Activated CD8-positive, alpha-beta memory T cell treated with anti-CD3 and anti-CD28 coated beads for 24 hours (primary cell): ENCODE results near the gene RGS4.
"Not testable (repeated sequence)": the region's sequence is repeated elsewhere in the genome, so short reads cannot be mapped to it uniquely, and the experiment has no call there.

Experiments
- DNase-seq: peaks from one replicate; pipeline ENCODE4 v3.0.0-alpha.2; 2020

The RGS4 gene

DNA sequence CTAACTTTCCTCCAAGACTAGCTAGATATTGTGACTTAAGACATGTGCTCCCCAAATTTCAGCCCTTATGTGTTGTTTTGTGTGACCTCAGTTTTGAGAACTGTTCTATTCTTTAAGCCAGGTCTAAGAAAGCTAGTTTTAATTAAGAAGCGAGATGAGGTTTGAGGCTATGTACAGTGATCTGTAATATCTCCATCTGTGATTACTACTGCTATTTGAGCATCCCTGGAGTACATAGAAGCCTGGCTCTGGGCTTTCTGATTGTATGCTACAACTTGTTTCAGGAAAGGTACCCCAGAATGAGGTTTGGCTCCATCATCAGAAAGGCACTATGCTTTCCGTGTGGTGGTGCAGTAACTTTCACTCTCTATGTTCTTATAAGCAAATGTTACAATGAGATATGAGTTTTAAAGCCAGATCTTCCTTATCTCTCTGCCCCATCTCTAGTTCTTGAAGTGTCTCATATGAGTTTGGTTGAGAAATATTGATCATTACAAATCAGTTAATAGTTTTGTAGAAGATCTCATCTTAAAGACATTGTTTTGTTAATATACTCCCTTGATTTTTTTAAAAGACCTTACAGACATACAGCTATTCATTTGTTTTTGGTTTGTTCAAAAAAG is 605 bp downstream of the RGS4 start:
- no peak for DNase-seq

DNA sequence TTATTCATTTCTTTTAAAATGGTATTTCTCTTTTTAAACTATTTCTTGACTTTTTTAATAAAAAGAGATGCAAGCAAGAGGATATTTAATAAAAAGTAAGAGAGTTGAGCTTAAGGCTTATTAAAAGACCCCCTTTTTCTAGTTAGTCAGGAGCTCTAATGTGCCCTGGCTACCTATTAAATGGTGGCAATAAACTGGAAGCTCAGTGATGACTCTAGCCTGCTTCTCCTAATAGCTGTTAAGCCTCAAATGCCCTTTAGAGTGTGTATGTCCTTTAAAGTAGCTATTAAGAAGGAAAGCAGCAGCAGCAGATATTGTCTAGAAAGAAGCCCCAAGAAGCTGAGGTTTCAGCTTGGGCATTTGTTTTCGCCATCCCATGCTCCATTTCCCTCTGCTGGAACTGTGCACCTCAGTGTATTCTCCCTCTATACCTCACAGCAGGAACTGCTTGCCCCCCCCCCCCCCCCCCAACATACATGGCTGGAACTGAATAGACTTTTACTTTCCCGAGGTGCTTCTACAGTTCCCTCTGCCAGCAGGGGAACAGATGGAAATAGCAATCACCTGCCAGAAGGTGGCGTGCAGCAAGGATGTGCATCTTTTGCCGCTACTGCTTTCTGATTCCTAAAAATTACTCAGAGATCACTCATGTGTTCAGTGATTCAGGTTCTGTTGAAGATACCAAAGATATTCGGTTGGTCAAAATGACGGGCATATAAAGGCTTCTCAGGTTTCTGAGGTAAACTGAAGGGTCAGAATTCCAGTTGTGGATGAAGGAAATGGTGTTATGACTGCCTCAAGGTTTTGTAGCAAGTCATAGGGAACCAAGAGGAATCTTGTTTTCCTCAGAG is 2.5 kb downstream of the RGS4 start:
- DNase-seq, result no peak

DNA sequence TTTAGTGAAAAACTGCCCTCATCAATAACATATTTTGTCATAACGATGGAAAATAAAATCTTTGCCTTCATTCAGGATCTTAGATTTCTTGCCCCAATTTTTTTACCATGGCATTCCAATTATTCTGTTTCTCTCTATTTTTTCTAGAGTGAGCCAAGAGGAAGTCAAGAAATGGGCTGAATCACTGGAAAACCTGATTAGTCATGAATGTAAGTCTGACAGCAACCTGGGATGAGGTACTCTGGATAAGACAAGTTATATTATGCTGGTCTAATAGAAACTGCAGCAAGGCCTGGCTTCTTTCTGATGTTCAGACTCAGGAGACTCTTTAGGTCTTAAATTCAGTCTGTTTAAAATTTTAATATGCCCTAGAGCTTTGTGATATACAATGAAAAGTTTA is 3.5 kb downstream of the RGS4 start:
- no peak for DNase-seq

DNA sequence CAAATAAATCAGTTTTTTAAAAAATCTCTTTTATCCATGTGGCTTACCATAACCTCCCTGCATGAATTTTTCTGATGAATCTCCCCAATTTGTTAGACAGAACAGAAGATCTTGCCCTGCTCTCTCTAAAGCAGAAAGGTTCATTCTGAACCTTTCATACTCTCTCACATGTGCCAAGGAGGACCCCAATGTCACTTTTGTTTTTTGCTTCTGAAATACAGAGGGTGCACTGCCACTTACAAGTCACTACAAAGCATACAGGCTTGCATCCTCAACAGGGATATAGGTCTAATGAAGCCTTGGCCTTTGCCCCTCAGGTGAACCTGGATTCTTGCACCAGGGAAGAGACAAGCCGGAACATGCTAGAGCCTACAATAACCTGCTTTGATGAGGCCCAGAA is 4.8 kb downstream of the RGS4 start:
- no peak for DNase-seq

DNA sequence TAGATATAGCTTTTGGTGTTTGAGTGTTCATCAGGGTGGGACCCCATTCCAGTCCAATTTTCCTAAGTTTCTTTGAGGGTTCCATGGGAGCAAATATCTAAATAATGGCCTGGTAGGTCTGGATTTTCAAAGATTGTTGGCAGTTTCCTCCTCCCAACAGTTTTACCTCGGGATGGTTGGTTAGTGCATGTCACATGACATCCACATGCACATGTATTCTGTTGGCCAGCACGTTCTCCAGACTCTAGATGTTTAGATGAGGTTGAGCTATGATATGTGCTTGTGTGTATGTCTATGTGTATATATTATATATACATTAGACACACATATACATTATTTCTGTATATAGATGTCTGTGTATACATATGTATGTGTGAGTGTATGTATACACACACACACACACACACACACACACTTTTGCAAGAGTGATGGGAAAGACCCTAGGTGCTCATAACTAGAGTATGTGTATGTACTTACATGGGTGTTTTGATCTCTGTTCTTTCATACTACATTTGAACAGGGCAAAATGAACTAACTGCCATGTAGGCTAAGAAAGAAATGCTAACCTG is 5.6 kb downstream of the RGS4 start:
- no peak for DNase-seq

DNA sequence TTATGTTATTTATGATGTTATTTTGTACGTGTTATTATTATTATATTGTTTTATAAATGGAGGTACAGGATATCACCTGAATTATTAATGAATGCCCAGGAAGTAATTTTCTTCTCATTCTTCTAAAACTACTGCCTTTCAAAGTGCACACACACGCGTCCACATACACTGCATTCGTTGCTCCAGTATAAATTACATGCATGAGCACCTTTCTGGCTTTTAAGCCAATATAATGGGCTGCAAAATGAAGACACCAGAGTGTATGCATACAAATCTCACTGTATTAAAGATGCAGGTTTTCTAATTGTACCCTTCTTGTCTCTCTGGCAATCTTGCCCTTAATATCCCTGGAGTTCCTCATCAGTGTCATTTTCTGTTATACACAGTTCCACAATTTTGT is 6.9 kb downstream of the RGS4 start:
- DNase-seq, result no peak

DNA sequence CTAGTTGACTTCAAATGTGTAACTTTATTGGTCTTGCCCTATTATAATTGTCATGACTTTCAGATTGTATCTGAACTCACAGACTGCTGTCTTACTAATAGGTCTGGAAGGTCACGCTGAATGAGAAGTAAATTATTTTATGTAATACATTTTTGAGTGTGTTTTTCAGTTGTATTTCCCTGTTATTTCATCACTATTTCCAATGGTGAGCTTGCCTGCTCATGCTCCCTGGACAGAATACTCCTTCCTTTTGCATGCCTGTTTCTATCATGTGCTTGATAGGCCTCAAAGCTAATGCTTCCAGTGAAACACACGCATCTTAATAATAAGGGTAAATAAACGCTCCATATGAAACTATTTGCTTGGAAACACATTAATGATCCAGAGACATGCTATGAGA is 7.3 kb downstream of the RGS4 start:
- no peak for DNase-seq

DNA sequence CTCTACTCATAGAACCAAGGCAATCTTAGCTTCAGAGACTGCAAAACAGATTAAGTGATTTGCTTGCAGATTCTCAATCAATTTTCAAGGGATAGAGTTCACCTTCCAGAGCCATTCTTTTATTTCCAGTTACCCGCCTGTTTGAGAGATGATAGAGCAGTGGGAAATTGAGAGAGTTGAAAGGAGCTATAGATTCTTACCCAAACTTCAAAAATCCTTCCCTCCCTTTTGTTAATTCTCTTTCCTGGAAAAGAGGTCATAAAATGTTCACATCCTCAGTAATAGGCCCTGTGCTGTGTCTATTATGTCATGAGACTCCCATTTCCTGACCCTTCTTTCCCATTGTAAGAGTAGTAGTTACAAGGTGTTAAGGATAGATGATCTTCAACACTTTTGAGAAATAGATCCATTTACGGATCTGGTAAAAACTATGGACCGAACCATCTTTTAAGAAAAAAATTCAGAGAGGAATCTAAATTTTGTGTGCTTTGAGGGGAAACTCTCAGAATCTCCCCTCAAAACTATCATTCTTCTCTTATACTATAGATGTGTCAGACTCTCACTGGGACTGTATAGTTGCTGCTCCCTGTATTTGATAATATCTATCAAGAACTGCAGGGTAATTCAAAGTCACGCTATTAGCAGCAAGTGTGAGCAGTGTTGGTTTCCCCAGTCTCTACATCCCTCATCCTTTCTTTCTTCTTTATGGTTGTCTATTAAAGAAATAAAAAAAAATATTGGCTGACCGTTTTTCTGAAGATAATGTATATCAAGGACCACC is 8.0 kb downstream of the RGS4 start:
- no peak for DNase-seq

DNA sequence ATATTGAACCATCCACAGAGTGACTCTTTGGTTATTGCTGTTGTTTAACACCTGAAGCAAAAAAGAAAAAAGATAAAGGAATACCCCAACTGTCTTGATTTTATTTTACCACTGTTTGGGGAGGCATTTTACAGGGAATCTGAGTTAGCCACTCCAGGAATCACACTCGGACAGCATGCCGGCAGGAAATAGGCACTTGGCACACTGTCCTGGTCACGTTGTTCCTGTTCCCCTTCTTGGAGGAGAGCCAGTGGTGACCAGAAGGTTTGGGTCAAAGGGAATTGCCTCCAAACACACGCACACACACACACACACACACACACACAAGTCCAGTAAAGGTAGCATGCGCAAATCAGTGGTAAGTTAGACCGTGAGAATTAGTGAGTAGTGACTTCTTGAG is 13.8 kb downstream of the RGS4 start:
- no peak for DNase-seq

DNA sequence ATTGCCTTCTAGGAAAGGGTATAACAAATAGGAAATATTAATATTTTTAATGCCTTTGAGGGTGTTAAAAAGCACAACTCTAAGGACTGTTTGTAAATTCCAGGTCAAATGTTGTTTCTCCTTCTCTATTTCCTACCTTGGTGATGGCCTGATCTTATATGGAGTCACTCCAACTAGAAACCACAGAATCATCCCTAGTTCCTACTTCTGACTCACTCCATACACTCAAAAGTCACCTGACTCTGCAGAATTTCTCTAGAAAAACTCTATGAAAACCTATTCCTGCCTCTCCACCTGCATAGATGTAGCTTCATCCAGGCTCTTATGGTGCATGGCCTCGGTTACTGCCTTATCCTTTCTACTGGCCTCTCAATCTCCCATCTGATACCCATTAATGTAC is 14.5 kb downstream of the RGS4 start:
- no peak for DNase-seq

DNA sequence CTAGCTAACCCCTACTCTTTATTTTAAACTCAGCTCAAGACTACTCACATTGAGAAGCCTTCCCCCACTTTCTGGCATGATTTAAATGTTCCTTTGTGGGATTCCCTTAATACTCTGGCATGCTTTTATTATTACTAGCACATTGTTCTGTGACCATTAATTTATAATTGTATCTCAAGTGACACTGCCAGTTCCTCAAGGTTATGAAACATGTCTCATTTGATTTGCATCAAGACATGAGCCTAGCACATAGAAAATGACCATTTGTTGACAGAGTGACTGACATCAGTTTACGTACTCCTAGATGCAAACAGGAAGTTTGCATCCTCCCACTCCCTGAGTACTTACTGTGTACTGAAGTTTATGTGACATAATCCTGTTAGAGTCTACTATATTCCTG is 15.2 kb downstream of the RGS4 start:
- no peak for DNase-seq

DNA sequence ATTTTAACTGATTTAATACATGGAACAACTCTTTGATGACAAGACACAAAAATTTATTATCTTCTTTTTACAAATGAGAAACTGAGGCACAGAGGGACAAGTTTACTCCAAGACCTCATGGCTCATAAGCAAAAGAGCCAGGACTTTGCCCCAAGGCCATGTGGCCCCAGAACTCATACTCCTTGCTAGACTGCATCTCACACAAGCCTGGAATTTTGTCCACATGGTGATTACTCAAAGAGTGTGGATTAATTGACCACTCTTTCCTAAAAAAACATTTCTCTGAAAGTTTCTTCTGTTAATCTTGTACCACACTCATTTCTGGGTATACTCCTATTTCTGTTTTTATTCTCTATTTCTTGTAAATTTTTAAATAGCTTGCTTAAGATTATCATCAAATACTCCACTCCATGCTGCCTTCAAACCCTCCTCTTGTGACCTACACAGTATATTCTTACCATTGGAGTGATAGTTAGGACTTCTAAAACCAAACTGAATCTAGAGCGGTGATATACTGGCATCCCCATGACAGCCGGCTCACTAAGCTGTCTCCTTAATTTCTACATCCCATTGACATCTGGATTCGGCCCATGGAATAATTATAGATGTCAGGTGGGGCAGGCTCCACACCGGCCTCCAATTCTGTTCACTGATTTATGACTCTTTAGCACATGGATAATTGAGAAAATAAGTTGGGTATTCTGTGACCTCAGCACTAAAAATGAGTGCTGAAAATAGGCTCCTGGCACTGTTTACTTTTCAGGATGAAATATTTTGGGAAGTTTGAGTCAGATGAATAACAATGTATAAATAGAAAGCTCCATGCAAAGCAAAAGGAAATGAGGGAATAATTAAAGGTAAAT is 16.1 kb downstream of the RGS4 start:
- DNase-seq, result no peak

DNA sequence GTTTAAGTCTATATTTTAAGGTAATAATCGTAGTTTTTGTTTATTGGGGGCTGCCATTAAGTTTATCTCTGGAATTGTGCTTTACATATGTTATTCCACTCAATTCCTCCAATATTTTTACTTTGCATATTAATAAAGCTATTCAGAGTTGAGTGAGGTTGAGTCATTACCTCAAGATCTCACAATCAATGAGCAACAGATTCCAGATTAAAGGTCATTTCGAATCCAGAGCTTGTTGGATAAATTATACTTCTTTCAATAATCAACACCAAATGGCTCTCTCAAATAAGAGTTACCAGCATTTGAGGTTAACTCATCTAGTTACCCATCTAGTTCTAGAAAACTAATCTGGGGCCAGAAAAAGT is 16.7 kb downstream of the RGS4 start:
- DNase-seq, result no peak

DNA sequence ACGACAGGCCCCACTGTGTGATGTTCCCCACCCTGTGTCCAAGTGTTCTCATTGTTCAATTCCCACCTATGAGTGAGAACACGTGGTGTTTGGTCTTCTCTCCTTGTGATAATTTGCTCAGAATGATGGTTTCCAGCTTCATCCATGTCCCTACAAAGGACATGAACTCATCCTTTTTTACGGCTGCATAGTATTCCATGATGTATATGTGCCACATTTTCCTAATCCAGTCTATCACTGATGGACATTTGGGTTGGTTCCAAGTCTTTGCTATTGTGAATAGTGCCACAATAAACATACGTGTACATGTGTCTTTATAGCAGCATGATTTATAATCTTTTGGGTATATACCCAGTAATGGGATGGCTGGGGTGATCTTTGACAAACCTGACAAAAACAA is 20.0 kb downstream of the RGS4 start:
- DNase-seq, result not testable (repeated sequence)

DNA sequence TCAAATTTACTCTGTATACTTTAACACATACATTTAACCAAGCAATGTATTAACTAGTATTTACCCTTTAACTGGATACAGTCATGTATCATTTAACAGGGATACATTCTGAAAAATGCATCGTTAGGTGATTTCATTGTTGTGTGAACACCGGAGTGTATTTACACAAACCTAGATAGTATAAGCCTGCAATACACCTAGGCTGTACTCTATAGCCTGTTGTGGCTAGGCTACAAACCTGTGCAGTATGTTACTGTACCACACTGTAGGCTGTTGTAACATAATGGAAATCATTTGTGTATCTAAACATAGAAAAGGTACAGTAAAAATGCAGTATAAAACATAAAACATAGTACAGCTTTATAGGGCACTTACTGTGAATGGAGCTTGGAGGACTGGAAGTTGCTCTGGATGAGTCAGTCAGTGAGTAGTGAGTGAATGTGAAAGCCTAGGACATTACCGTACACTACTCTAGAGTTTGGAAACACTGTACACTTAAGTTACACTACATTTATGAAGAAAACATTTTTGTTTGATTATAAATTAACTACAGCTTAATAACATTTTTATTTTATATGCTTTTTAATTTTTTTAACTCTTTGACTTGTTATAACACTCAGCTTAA is 21.3 kb downstream of the RGS4 start:
- DNase-seq, result no peak

DNA sequence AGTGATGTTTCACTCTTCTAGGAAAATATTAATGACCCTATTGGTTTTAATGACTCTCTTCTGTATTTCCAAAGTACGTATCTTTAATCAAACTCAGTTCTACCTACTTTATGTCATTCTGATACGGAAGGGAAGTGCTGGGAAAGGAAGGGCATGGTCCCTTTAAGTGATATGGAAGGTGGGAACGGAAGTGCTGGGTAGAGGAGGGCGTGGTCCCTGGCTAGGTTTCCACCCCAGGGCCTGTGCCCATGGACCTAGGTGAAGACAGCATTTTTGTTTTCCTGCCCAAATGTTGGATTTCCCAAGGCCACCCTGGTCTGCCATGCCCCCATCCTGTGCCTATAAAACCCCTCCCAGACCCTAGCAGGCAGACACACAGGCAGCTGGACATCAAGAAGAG is 24.0 kb downstream of the RGS4 start:
- no peak for DNase-seq

DNA sequence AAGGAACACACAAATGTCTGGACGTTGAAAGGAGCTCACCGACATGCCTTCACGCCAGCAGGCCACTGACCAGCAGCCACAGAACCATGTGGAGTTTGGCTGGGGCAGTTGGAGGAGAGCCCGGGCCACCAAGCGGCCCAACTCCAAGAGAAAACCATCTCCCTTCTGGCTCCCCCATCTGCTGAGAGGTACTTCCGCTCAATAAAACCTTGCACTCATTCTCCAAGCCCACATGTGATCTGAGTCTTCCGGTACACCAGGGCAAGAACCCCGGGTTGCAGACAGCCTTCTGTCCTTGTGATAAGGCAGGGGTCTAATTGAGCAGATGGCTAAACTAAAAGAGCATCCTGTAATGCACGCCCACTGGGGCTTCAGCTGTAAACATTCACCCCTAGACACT is 24.4 kb downstream of the RGS4 start:
- no peak for DNase-seq

DNA sequence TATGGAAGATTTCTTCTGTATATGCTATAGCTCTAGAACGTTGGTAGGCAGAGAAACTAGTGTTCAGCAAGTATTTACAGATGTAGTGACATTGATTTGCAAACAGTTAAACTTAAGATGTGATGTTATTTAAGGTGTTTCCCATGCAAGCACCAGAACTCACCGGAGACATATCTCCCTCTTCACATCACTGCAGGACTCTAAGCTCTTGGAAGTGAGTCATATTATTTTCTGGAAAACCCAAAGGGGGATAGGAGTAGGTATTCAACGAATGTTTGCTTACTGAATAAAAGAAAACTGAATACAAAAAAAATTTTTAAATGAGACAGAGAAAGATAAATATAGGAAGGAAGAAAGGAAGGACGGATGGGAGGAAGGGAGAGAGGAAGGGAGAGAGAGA is 25.0 kb downstream of the RGS4 start:
- no peak for DNase-seq

DNA sequence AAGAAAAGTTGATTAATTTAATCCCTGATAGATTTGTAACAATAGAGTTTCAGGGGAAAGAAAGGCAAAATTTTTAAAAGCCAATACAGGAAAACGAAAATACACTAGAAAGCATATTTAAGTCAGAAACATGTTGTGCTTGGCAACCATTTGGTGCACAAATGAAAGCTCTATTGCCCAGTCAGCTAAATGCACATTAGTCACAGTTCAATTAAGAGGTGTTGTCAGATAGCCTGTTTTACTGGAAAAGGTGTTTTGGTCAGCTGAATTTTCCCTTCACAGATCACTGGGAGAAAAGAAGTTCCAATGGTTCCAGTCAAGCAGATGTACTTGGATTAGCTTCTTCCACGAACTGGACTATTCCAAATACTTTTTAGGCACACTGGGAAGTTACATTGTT is 25.4 kb downstream of the RGS4 start:
- DNase-seq, result no peak

DNA sequence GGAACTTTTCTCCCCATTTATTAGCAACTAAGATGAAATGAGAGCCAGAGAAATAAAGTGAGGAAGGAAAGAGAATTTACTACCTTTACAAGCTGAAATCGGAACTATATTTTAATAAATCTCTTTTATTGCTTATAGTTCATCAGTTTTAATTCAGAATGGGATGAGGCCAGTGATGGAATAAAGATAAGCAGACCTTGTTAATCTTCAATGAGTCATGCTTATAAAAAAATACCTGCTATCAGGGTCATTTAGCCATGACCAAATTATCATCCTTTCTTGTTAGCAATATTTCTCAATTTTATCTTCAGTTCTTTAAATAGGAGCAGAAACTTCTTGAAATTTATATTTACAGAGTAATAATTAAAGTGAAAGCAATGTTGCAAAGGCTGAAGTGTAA is 26.1 kb downstream of the RGS4 start:
- DNase-seq, result no peak

DNA sequence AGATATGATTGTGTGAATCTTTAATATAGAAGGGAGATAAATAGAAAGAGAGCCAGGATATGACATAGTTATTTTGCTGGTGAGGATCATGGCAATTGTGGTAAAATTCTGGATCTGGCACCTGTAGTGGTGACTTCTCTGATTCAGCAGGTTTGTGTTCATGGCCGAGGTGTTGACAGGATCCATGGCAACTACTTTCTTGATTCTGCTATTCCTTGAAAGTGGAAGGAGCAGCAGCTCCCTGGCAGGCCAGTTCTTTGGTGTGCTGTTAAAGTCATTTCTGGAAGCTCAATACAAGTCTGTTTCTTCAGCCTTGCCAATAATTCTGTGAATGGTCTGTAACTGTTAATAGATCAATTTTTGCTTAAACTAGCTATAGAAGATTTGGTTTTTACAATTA is 33.4 kb downstream of the RGS4 start:
- DNase-seq, result no peak

DNA sequence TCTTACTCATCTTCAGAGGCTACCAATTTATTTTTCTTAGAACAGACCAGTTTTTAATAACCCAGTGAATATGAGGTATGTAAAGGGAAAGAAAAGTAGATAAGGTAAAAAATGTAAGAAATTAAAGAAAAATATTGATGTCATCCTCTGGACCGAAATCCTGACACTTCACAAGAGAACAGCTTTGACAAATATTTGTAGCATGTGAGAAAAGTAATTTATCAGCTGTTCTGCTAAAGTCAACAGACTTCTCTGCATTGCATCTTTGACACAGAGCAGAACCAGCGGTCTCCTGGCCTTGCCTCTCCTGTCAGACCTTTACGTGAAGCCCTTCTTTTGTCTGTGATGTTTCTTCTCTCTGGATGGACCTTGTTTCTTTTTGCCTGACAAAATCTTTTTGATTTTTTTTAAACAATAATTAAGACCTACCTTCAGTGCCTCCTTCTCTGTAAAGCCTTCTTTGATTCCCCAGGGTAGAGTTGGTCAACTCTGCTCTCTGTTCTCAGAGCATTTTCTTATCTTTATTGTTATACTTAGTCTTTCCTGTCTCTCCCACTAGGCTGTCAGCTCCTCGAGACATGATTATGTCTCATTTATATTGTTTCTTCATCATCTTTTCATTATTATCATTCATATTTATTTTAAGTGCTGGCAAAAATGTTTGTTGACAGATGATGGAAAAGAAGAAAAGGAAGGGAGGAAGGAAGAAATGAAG is 35.4 kb downstream of the RGS4 start:
- no peak for DNase-seq
